Measurements from ENCODE around the gene PHF1.

The PHF1 gene

DNA sequence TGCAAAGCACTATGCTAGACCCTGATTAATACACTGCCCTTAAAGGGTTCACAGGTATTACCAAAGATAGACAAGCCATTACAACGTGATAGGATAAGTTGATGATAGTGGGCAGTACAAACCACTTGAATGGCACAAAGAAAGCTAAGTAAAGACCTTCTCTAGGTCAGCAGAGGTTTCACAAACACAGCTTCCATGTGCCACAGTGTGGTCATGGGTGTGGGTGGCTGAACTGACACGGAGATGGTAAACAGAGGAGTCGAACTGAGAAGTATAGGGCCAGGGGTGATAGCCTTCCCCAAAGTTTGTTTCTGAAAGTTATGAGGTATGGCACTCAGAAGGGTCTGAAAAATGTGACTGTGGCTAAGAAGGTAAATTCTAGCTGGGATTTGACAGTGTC lies 47.9 kb downstream of the PHF1 start:
- DNase-seq (ENCODE audit: low spot score), result no peak

DNA sequence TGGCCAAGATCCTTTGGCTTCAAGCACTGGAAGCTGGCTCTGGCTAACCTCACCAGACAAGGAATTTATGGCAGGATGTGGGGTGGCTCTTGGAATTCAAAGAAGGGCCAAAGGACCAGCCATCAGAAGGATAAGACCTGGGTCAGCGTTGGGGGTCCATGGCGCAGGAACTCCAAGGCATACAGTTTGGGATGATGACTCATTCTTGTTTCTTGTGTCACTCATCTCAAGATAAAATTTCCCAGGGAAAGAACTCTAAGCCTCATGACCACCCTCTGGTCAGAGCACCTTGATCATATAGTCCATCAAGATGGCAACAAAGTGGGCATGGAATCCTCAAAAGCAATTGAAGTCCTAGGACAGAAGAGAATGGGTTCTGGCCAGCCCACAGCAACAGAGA lies 48.4 kb downstream of the PHF1 start:
- no peak for DNase-seq (ENCODE audit: low spot score)
